ENCODE results near the gene KHK. TPM values are rescaled to one million over a fixed set of nuclear protein-coding genes. Genes with fewer than 3 reads are reported as not detected.

The KHK gene
- total and polyA plus RNA-seq, 9 of the 15 experiments (the other 6 are each of a cell fraction or from before 2014, with no cell fraction given): 1.5 to 10.7 (median 5.2) TPM

- TF ChIP-seq MGA (IDR thresholded peaks at IDR 0.05): peak; percentile 99
- TF ChIP-seq POLR2H (tag; IDR thresholded peaks at IDR 0.05; ENCODE audit: low read depth): peak; percentile 100
- TF ChIP-seq POLR2AphosphoS5 (IDR thresholded peaks at IDR 0.05; ENCODE audit: control insufficient read depth, insufficient read depth, low read depth, low read length): no peak; the same call in 1 of the 2 replicates
- TF ChIP-seq BRD4 (IDR thresholded peaks at IDR 0.05): peak; percentile 90
- peak; percentile 99 for TF ChIP-seq BRD9 (IDR thresholded peaks at IDR 0.05; ENCODE audit: low read depth, partially characterized antibody)
- TF ChIP-seq FOXM1 (IDR thresholded peaks at IDR 0.05; ENCODE audit: low read depth): no peak; the same call in 1 of the 2 replicates
- TF ChIP-seq FOXM1 (CRISPR knock-in tag; IDR thresholded peaks at IDR 0.05; ENCODE audit: low read depth): 0 out of 2 replicates have a peak, but pooled peaks have one; percentile 78
- no peak for TF ChIP-seq GTF2F1 (IDR thresholded peaks at IDR 0.05; ENCODE audit: low read depth, low read length)
- TF ChIP-seq SMAD4 (CRISPR knock-in tag; conservative IDR thresholded peaks at IDR 0.05): peak; percentile 68
- peak in 1 of 2 experiments; percentile 71; a peak in 2 of 4 replicates for TF ChIP-seq TRIM24 (IDR thresholded peaks at IDR 0.05)
- peak; percentile 93 for TF ChIP-seq BRF1 (IDR thresholded peaks at IDR 0.05; ENCODE audit: borderline replicate concordance, extremely low read depth, insufficient read length)
- peak; percentile 78 for TF ChIP-seq CTBP1 (IDR thresholded peaks at IDR 0.05; ENCODE audit: borderline replicate concordance)
- no peak for TF ChIP-seq SRSF9 (IDR thresholded peaks at IDR 0.05; ENCODE audit: borderline replicate concordance, low read depth, low read length)
- no peak for TF ChIP-seq ZNF280A (IDR thresholded peaks at IDR 0.05; ENCODE audit: low read depth, partially characterized antibody)
Measured at GRCh38 chr2:27050996-27051901, 35.3 kb upstream of the KHK start, which contains the start of gene AGBL5 (continued).
